ENCODE data around the gene DUOXA1.

- TF ChIP-seq CTCF (IDR thresholded peaks at IDR 0.05), result no peak
- TF ChIP-seq EZH2 (IDR thresholded peaks at IDR 0.05), result peak; percentile 78
These were observed 13.0 kb downstream of the DUOXA1 start for GRCh38 chr15:45116482-45117307.
